Osteoblast (primary cell): ENCODE data around the gene HID1. TPM values are rescaled to one million over a fixed set of nuclear protein-coding genes. Genes with fewer than 3 reads are reported as not detected.

Source experiments
- DNase-seq: peaks from one replicate; pipeline ENCODE4 v3.0.0; 2011; ENCODE audit warnings: low spot score, mixed read lengths; ENCODE audit not compliant: insufficient read length; ENCODE audit errors: missing footprints
- H2AFZ ChIP-seq: 2 replicates; pipeline ENCODE4 v1.6.0; 2011; ENCODE audit warnings: mild to moderate bottlenecking, low read length
- H3K27ac ChIP-seq: 2 replicates; pipeline ENCODE4 v1.5.1; 2011; ENCODE audit warnings: mild to moderate bottlenecking, low read depth, low read length, moderate library complexity
- H3K27me3 ChIP-seq: 2 replicates; pipeline ENCODE4 v1.6.0; 2012; ENCODE audit warnings: mild to moderate bottlenecking, control low read depth, inconsistent platforms, low read length, moderate library complexity; ENCODE audit not compliant: insufficient read depth
- H3K36me3 ChIP-seq: 2 replicates; pipeline ENCODE4 v1.5.1; 2011; ENCODE audit warnings: mild to moderate bottlenecking, low read length, control low read depth, moderate library complexity; ENCODE audit not compliant: insufficient read depth
- H3K4me1 ChIP-seq: 2 replicates; pipeline ENCODE4 v1.5.1; 2011; ENCODE audit warnings: mild to moderate bottlenecking, low read length, control low read depth, moderate library complexity; ENCODE audit not compliant: insufficient read depth
- H3K4me2 ChIP-seq: 2 replicates; pipeline ENCODE4 v1.6.0; 2011; ENCODE audit warnings: mild to moderate bottlenecking, low read length; ENCODE audit not compliant: insufficient read depth
- H3K4me3 ChIP-seq: fragments of 200-600 bp; sonication (generic); 3 replicates; pipeline ENCODE4 v1.5.1; 2012; ENCODE audit warnings: mild to moderate bottlenecking, low read length, inconsistent platforms; ENCODE audit not compliant: insufficient read depth
- H3K79me2 ChIP-seq: 2 replicates; pipeline ENCODE4 v1.6.0; 2012; ENCODE audit warnings: mild to moderate bottlenecking, low read length, control low read depth, inconsistent platforms; ENCODE audit not compliant: insufficient read depth
- H3K9me3 ChIP-seq: 2 replicates; pipeline ENCODE4 v1.5.1; 2011; ENCODE audit warnings: low read depth, low read length, control low read depth
- H4K20me1 ChIP-seq: 2 replicates; pipeline ENCODE4 v1.6.0; 2012; ENCODE audit warnings: mild to moderate bottlenecking, low read length, control low read depth; ENCODE audit not compliant: insufficient read depth
- CTCF ChIP-seq: IDR thresholded peaks from 2 replicates; pipeline ENCODE4 v1.5.1; 2011; ENCODE audit warnings: mild to moderate bottlenecking, low read depth, low read length, moderate library complexity; ENCODE audit errors: extremely low read depth
- total RNA-seq: library from RNA; depleted of rRNA; stranded (reverse); fragments of >200 nt; gene quantifications from 2 replicates; pipeline ENCODE4 v1.2.3, GENCODE V29; 2012

HID1 gene, protein sequence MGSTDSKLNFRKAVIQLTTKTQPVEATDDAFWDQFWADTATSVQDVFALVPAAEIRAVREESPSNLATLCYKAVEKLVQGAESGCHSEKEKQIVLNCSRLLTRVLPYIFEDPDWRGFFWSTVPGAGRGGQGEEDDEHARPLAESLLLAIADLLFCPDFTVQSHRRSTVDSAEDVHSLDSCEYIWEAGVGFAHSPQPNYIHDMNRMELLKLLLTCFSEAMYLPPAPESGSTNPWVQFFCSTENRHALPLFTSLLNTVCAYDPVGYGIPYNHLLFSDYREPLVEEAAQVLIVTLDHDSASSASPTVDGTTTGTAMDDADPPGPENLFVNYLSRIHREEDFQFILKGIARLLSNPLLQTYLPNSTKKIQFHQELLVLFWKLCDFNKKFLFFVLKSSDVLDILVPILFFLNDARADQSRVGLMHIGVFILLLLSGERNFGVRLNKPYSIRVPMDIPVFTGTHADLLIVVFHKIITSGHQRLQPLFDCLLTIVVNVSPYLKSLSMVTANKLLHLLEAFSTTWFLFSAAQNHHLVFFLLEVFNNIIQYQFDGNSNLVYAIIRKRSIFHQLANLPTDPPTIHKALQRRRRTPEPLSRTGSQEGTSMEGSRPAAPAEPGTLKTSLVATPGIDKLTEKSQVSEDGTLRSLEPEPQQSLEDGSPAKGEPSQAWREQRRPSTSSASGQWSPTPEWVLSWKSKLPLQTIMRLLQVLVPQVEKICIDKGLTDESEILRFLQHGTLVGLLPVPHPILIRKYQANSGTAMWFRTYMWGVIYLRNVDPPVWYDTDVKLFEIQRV
- 0.36 TPM in 1 of 2 replicates, not detected in the other for total RNA-seq

GRCh38 chr17:74972107-74972972, at the start of gene HID1:
Gene HID1, minus strand, starts transcription at chr17:74972759. Its CDS starts 103 bp downstream, at chr17:74972656.
- Histone ChIP-seq H3K36me3 (no peaks in the 10 kb centered on the region), H3K9me3 (no peaks in the 10 kb centered on the region), H3K27me3 (peaks cover 43% of the 10 kb centered on the region), H3K4me3 (peak within 1 kb of the TSS; percentile 62), H3K4me2 (peak within 1 kb of the TSS; percentile 61), H3K79me2 (no peaks in the 10 kb centered on the region), H2AFZ (peak within 1 kb of the TSS; percentile 10), H3K27ac (no peak within 1 kb of the TSS), H3K4me1 (no peaks in the 10 kb centered on the region), H4K20me1 (no peaks in the 10 kb centered on the region)
- peak; percentile 92 for DNase-seq
- no peak for TF ChIP-seq CTCF

DNA sequence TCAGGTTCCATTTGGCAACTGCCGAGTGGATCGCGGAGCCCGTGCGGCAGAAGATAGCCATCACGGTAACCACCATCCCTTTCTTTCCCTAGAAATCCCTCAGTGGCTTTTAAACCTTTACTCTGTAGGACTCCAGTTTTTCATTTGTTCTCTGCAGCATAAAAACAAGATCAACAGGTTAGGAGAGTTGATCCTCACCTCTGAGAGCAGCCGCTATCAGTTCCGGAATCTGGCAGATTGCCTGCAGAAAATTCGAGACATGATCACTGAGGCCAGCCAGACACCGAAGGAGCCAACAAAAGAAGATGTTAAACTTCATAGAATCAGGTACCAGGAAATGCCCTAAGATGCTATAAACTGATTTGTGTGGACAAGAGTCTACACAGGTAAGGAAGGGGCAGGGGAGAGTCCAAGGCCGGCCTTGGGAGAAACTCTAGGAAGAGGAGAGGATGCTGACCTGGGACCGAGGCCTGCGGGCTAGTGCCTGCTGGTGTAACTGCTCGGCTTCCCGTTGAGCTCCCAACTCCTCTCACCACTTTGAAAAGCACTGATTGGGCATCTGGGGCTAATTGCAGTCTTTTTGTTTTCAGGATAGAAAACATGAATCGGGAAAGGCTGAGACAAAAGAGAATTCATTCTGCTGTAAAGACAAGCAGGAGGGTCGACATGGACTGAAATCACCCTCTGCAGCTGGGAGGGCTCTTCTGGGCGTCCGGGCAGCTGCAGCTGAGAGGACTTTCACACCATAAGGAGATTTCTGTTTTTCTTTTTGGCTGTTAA, 48.0 kb upstream of the HID1 start:
- Histone ChIP-seq H3K4me2 (no peak overlapping the region), H3K4me1 (no peaks in the 10 kb centered on the region), H3K27me3 (no peaks in the 10 kb centered on the region), H3K27ac (no peak overlapping the region), H3K9me3 (no peaks in the 10 kb centered on the region), H2AFZ (no peak overlapping the region), H3K79me2 (peaks cover 9% of the 10 kb centered on the region), H4K20me1 (no peaks in the 10 kb centered on the region), H3K4me3 (no peak overlapping the region), H3K36me3 (peaks cover 43% of the 10 kb centered on the region)
- DNase-seq: peak; percentile 6
- no peak for TF ChIP-seq CTCF

- TF ChIP-seq CTCF: no peak
- H3K27me3 ChIP-seq: no peaks in the 10 kb centered on the region
- no peaks in the 10 kb centered on the region for H3K9me3 ChIP-seq
- no peak overlapping the region for H3K27ac ChIP-seq
- no peaks in the 10 kb centered on the region for H3K4me1 ChIP-seq
- no peak for DNase-seq
- H3K4me3 ChIP-seq: no peak overlapping the region
- peaks cover 13% of the 10 kb centered on the region for H3K79me2 ChIP-seq
- H2AFZ ChIP-seq: no peak overlapping the region
- H4K20me1 ChIP-seq: no peaks in the 10 kb centered on the region
- H3K4me2 ChIP-seq: no peak overlapping the region
- H3K36me3 ChIP-seq: peaks cover 43% of the 10 kb centered on the region
These were observed 47.2 kb upstream of the HID1 start for GRCh38 chr17:75019710-75020109.
